Measurements from ENCODE around the gene KPNB1.

KPNB1 gene

GRCh38 chr17:47732399-47733046, 82.8 kb downstream of the KPNB1 start:
- TF ChIP-seq, protein P1, sequence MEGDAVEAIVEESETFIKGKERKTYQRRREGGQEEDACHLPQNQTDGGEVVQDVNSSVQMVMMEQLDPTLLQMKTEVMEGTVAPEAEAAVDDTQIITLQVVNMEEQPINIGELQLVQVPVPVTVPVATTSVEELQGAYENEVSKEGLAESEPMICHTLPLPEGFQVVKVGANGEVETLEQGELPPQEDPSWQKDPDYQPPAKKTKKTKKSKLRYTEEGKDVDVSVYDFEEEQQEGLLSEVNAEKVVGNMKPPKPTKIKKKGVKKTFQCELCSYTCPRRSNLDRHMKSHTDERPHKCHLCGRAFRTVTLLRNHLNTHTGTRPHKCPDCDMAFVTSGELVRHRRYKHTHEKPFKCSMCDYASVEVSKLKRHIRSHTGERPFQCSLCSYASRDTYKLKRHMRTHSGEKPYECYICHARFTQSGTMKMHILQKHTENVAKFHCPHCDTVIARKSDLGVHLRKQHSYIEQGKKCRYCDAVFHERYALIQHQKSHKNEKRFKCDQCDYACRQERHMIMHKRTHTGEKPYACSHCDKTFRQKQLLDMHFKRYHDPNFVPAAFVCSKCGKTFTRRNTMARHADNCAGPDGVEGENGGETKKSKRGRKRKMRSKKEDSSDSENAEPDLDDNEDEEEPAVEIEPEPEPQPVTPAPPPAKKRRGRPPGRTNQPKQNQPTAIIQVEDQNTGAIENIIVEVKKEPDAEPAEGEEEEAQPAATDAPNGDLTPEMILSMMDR (IDR thresholded peaks at IDR 0.05; ENCODE audit: low read depth, low read length): no peak
- no peak overlapping the region for H3K4me3 ChIP-seq (ENCODE audit: low read depth, low read length)

GRCh38 chr17:47733047-47733673, 83.4 kb downstream of the KPNB1 start, which contains the start of gene TBX21:
Gene TBX21 (plus strand): TSS chr17:47733236. CDS start chr17:47733455, 219 bp downstream.
- H3K4me3 ChIP-seq (ENCODE audit: low read depth, low read length): peak within 1 kb of the TSS; percentile 4; the same call in 1 of the 2 replicates
- TF ChIP-seq, protein P1 (IDR thresholded peaks at IDR 0.05; ENCODE audit: low read depth, low read length): peak; percentile 8; the same call in 1 of the 2 replicates

- TF ChIP-seq, protein P1 (IDR thresholded peaks at IDR 0.05; ENCODE audit: low read depth, low read length): no peak
- no peak overlapping the region for H3K4me3 ChIP-seq (ENCODE audit: low read depth, low read length)
Observed at GRCh38 chr17:47733674-47734410, 84.1 kb downstream of the KPNB1 start.

DNA sequence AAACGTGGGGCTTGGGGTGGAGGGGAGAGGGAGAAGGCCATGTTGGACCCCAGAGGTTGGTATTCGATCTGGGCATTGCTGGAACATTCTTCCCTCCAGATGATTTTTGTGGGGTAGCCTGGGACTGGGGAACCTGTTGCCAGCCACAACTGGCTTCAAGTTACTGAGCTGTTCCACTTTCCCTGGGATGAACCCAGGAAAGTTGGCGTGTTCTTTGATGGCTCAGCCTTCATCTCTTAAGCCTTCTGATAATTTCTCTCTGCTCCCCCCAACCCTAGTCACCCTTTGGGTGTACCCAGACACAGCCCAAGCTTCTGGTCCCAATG, 85.4 kb downstream of the KPNB1 start:
- TF ChIP-seq, protein P1 (IDR thresholded peaks at IDR 0.05; ENCODE audit: low read depth, low read length): no peak
- H3K4me3 ChIP-seq (ENCODE audit: low read depth, low read length): no peak overlapping the region
